PC-9 (cell line): Measurements from ENCODE around the gene C22orf42.

Experiments used
- EZH2 ChIP-seq: fragments of 200-600 bp; sonication (generic); IDR thresholded peaks from 2 replicates; pipeline ENCODE4 v1.8.0; 2017; ENCODE audit warnings: antibody characterized with exemption, low read depth
- TF ChIP-seq, protein P1 (sequence below): fragments of 200-600 bp; sonication (generic); conservative IDR thresholded peaks from 2 replicates; pipeline ENCODE4 v1.6.1; 2017; ENCODE audit warnings: mixed run types, antibody characterized with exemption, mild to moderate bottlenecking, moderate library complexity

GRCh38 chr22:32205974-32206773, 47.1 kb upstream of the C22orf42 start:
- TF ChIP-seq, protein P1, sequence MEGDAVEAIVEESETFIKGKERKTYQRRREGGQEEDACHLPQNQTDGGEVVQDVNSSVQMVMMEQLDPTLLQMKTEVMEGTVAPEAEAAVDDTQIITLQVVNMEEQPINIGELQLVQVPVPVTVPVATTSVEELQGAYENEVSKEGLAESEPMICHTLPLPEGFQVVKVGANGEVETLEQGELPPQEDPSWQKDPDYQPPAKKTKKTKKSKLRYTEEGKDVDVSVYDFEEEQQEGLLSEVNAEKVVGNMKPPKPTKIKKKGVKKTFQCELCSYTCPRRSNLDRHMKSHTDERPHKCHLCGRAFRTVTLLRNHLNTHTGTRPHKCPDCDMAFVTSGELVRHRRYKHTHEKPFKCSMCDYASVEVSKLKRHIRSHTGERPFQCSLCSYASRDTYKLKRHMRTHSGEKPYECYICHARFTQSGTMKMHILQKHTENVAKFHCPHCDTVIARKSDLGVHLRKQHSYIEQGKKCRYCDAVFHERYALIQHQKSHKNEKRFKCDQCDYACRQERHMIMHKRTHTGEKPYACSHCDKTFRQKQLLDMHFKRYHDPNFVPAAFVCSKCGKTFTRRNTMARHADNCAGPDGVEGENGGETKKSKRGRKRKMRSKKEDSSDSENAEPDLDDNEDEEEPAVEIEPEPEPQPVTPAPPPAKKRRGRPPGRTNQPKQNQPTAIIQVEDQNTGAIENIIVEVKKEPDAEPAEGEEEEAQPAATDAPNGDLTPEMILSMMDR: no peak
- no peak for TF ChIP-seq EZH2
